HG03432 (cell line): ENCODE measurements around the gene TGM5.
"Not testable (repeated sequence)": the region's sequence is repeated elsewhere in the genome, so short reads cannot be mapped to it uniquely, and the experiment has no call there.

Experiments
- ATAC-seq: cut with Tn5 transposase; IDR thresholded peaks from one replicate; pipeline ENCODE4 v1.9.1; 2021; ENCODE audit warnings: mild to moderate bottlenecking, moderate library complexity; ENCODE audit not compliant: unreplicated experiment

The TGM5 gene

GRCh38 chr15:43266834-43267233, at the start of gene TGM5:
Gene TGM5 (minus strand): TSS chr15:43266928. CDS start chr15:43266849, 79 bp downstream.
- ATAC-seq: no peak

- no peak for ATAC-seq
These were observed 47.4 kb upstream of the TGM5 start for GRCh38 chr15:43314171-43314570.

GRCh38 chr15:43312378-43312777, 45.6 kb upstream of the TGM5 start:
- no peak for ATAC-seq

GRCh38 chr15:43302205-43302817, 35.6 kb upstream of the TGM5 start, which contains the start of gene TGM7:
Gene TGM7 (minus strand): TSS chr15:43302255.
- ATAC-seq: no peak

GRCh38 chr15:43299884-43300283, 33.2 kb upstream of the TGM5 start:
- no peak for ATAC-seq

GRCh38 chr15:43299411-43299810, 32.7 kb upstream of the TGM5 start:
- no peak for ATAC-seq

GRCh38 chr15:43294091-43294706, 27.5 kb upstream of the TGM5 start:
- no peak for ATAC-seq

GRCh38 chr15:43293432-43293831, 26.7 kb upstream of the TGM5 start:
- ATAC-seq: no peak

GRCh38 chr15:43292375-43293078, 25.8 kb upstream of the TGM5 start:
- no peak for ATAC-seq

GRCh38 chr15:43289656-43290055, 22.9 kb upstream of the TGM5 start:
- ATAC-seq: not testable (repeated sequence)

GRCh38 chr15:43287254-43287653, 20.5 kb upstream of the TGM5 start:
- ATAC-seq: no peak

GRCh38 chr15:43286074-43286473, 19.3 kb upstream of the TGM5 start:
- no peak for ATAC-seq

GRCh38 chr15:43285609-43286037, 18.9 kb upstream of the TGM5 start:
- no peak for ATAC-seq

GRCh38 chr15:43283526-43283925, 16.8 kb upstream of the TGM5 start:
- ATAC-seq: no peak

- no peak for ATAC-seq
These were observed 15.3 kb upstream of the TGM5 start for GRCh38 chr15:43281926-43282602.

- no peak for ATAC-seq
These were observed 14.3 kb upstream of the TGM5 start for GRCh38 chr15:43280996-43281395.

GRCh38 chr15:43279496-43279895, 12.8 kb upstream of the TGM5 start:
- no peak for ATAC-seq

GRCh38 chr15:43278869-43279268, 12.1 kb upstream of the TGM5 start:
- ATAC-seq: no peak

GRCh38 chr15:43277901-43278300, 11.2 kb upstream of the TGM5 start:
- ATAC-seq: no peak

GRCh38 chr15:43277231-43277823, 10.6 kb upstream of the TGM5 start:
- ATAC-seq: no peak

- ATAC-seq: no peak
These were observed 10.0 kb upstream of the TGM5 start for GRCh38 chr15:43276563-43277200.
